Activated CD8-positive, alpha-beta memory T cell treated with anti-CD3 and anti-CD28 coated beads, Interleukin-2, amount 50 U/mL, for 4 hours (primary cell): ENCODE data around the gene GRIK4.

ENCODE experiments used
- DNase-seq: peaks from one replicate; pipeline ENCODE4 v3.0.0-alpha.2; 2020

The GRIK4 gene

DNA sequence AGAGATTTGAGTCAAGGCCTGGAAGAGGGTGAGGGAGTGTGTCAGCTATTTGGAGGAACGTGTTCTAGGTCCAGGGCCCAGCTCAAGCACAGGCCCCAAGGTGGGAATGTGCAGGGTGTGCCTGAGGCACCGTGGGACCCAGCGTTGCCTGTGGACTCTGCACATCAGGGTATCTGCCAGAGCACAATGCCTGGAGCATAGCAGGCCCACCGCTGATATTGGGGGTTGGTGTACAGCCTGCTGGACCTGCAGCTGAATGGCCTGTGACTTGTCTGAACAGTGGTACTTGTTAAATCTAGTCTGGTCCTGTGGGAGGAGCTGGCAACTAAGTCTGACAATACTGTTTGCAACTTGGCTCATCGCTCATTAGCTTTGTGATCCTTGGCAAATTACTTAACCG, 131.7 kb downstream of the GRIK4 start:
- no peak for DNase-seq

GRCh38 chr11:120645639-120646038, 134.1 kb downstream of the GRIK4 start:
- no peak for DNase-seq

GRCh38 chr11:120646206-120646605, 134.7 kb downstream of the GRIK4 start:
- DNase-seq, result no peak

GRCh38 chr11:120647681-120648080, 136.1 kb downstream of the GRIK4 start:
- no peak for DNase-seq

GRCh38 chr11:120648771-120649170, 137.2 kb downstream of the GRIK4 start:
- DNase-seq, result no peak

- DNase-seq, result no peak
Measured at GRCh38 chr11:120649316-120649715, 137.8 kb downstream of the GRIK4 start.

DNA sequence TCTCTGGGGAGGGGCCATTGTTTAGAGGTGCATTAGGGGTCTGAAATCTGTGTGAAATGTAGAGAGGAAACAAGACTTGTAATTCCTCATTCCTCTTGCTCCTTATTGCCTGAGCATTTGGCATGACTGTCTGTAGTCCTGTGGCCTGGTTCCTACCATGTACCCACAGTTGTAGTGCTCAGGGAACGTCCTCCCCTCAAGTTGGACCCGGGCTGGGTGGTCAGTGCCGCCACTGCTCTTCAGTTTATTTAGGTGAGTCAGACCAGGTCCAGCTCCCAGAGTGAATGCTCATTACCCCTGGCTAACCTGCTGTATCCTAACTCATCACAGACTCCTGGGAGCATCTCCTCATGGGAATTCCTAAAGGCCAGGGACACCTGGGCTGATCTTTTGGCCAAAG, 139.8 kb downstream of the GRIK4 start:
- no peak for DNase-seq

DNA sequence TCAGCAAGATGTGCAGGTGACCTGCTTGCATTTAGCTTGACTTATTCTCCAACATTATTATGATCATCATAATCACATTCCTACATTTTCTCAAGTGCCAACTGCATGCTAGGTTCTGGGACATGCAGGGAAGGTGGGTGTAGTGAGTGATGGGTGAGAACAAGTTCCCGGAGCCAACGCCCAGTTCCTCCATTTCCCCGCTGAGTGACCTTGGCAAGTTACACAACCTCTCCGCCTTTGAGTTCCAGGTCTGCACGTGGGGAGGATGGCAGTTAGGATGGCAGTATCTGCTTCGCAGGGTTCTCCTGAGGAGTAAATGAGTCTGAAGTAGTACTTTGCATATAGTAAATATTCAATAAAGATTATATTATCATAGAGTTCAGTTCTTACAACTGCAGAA, 140.3 kb downstream of the GRIK4 start:
- no peak for DNase-seq

GRCh38 chr11:120652705-120653335, 141.3 kb downstream of the GRIK4 start:
- no peak for DNase-seq

- DNase-seq, result no peak
Measured at GRCh38 chr11:120655589-120655988, 144.0 kb downstream of the GRIK4 start.

- no peak for DNase-seq
Measured at GRCh38 chr11:120657306-120658070, 145.9 kb downstream of the GRIK4 start.

DNA sequence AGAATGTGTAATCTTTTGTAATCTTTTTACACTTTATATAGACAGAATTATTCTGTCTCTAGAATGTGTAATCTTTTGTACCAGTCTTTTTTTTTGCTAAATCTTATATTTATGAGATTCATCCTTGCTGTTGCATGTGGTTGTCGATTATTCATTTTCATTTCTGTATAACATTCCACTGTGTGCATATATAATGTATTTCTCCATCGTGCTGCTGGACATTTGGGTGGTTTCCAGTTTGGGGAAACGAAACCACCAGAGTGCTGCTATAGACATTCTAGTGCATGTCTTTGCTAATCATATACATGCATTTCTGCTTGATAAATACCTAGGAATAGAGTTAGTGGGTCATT, 146.5 kb downstream of the GRIK4 start:
- no peak for DNase-seq

GRCh38 chr11:120659076-120659475, 147.5 kb downstream of the GRIK4 start:
- DNase-seq, result no peak

DNA sequence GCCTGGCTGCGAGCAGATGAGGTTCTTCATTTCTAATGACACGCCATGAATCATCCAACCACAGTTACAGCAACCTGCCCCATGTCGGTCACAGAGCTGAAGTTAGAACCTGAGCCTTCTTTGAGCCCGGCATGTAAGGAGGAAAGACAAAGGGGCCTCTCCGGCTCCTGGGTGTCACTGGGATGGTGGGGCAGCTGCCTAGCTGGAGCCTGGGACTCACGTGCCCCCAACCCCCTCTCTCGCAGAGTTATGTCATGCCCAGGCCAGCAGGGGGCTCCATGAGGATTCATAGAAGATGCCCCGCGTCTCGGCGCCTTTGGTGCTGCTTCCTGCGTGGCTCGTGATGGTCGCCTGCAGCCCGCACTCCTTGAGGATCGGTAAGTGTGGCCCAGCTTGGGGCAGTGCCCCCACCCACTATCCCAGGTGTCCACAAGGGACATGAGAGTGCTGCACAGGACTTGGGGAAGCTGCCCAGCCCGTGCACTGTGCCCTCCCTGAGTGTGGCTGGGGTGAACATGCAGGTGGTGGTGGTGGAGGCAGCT, 148.5 kb downstream of the GRIK4 start:
- no peak for DNase-seq

DNA sequence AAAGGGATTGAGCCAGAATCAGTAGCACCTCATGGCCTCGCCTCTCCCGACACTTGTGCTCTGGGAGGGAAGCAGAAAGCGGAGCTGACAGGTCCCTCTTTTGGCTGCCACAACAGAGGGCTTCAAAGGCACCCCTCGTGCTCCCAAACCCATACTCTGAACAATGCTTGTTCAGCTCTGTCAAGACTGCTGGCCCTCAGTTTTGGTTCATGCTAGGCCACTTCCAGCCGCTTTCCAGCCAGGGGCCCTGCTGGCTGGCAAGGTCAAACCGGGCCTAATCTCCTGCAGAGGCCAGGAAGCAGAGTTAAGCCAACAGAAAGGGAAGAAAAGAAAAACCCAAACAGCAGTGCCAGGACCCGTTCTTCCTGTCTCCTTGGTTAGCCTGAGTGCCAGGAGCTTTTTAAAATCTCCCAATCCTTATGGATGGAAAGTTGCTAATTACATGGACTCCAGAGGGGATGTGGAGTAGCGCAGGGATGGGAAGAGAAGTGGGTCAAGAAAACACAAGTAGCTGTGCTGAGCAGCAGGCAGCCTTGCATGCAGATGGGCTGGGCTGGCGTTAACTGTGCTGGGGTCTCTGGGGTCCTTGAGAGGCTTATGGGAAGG, 150.6 kb downstream of the GRIK4 start:
- DNase-seq, result no peak

DNA sequence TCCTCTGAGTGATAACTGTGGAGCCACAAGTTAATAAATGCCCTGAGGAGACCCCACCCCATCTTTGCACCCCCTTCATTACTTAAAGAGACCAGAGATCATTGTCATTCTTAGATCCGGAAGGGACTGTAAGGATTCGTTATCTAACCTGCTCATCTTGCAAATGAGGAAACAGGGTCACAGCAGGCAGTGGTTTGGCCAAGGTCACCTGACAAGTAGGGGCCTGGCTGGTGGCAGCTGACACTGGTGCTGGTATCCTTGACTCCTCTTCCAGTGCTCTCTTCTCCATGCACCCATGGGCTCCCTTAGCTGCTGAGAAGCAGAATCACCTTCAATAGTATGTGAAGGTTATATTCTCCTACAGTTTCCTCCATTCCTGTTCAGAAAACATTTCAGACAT, 151.6 kb downstream of the GRIK4 start:
- no peak for DNase-seq

- DNase-seq, result no peak
Measured at GRCh38 chr11:120666121-120666639, 154.6 kb downstream of the GRIK4 start.

DNA sequence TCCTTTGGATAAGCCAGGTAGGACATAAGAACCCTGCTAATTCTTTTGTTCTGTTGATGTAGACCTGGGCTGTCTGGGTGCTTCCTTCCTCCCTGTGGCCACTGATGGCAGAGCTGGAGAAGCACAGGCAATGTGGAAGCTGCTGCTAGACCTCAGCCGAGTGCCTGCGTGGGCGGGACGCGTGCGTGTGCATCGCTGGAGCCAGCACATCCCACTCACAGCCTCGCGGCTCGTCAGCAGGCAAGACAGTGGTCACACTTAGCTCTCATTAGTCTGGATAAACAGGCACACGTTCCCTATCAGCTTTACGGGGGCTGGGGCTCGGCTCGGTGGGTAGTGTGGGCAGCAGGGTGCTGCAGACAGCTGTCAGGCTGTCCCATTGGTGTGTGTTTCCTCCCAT, 155.7 kb downstream of the GRIK4 start:
- DNase-seq, result no peak

DNA sequence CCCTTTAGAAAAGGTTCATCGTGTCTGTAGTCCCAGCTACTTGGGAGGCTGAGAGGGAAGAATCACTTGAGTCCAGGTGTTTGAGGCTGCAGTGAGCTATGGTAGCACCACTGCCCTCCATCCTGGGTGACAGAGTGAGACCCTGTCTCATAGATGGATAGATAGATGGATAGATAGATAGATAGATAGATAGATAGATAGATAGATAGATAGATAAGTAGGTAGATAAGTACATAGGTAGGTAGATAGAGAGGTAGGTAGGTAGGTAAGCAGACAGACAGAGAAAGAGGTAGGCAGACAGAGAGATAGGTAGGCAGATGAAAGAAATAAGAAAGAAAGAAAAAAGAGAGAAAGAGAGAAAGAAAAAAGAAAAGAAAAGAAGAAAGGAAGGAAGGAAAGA, 156.4 kb downstream of the GRIK4 start:
- DNase-seq, result no peak

DNA sequence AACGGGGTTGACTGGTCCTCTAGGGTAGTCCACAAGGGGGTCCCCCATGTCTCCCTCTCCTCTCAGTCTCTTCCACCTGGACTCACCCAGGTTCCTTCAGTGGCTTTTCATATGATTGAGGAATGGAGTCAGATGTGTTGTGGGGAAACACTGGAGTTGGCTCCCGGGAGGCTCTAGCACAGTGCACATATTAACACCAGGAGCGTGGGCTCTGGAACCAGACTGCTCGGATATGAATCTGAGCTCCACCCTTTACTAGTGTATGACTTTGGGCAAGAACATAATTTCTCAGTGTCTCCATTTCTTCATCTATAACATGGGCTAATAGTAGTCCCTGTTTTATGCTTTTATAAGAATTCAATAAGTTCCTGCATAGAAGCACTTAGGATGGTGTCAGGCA, 157.0 kb downstream of the GRIK4 start:
- DNase-seq, result no peak

GRCh38 chr11:120674542-120674941, 163.0 kb downstream of the GRIK4 start:
- no peak for DNase-seq

- no peak for DNase-seq
Measured at GRCh38 chr11:120675171-120675570, 163.6 kb downstream of the GRIK4 start.

DNA sequence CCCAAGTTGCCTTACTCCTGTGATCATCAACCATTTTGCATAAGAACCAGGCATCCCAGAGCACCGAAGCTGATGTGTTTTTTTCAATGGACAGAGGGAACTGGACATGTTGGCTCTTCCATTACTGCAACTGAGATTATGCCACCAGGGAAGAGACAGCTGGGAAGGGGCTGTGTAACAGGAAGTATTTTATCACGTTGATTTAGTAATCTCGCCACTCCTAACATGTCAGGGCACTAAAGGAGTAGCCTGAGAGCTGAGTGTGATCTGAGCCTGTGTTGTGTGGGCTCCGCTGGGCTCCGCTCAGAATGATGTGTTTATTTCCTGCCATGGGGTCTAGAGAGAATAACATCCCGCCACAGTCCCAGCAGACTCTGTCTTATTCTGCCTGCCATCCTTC, 165.4 kb downstream of the GRIK4 start:
- DNase-seq, result no peak

GRCh38 chr11:120680322-120680721, 168.8 kb downstream of the GRIK4 start:
- no peak for DNase-seq
